ENCODE data around the gene CTNNA3. TPM values are rescaled to one million over a fixed set of nuclear protein-coding genes. Genes with fewer than 3 reads are reported as not detected.

CTNNA3 gene
- total RNA-seq, 1 experiment from 2014 or later: 0.20 TPM

- ChIA-PET POLR2A (no interaction called here), CTCF (interaction anchor here (0.9 to 2.0 kb wide), 5 partner anchors 9 to 231 kb away, joined by 3 to 9 read pairs (median 5); no protein-coding TSS in a partner anchor)
- Mint-ChIP-seq H3K4me1 (ENCODE audit: low read depth, unreplicated experiment) (no peaks in the 10 kb centered on the region), H3K36me3 (ENCODE audit: insufficient read depth, unreplicated experiment) (no peaks in the 10 kb centered on the region), H3K27me3 (ENCODE audit: insufficient read depth, unreplicated experiment) (no peaks in the 10 kb centered on the region), H3K27ac (ENCODE audit: unreplicated experiment) (no peak overlapping the region), H3K4me3 (ENCODE audit: unreplicated experiment) (no peak overlapping the region), H3K9me3 (ENCODE audit: unreplicated experiment) (peaks cover 50% of the 10 kb centered on the region)
- peak; percentile 72 to 89 for TF ChIP-seq CTCF (IDR thresholded peaks at IDR 0.05; ENCODE audit: insufficient read depth in 1 of 2, low read depth in 1 of 2, low read length in 1 of 2, severe bottlenecking in 1 of 2, unreplicated experiment in 1 of 2)
- no peak overlapping the region for H3K4me3 ChIP-seq (ENCODE audit: low read depth, low read length)
- no peaks in the 10 kb centered on the region for H3K4me1 ChIP-seq
- BruUV-seq (replicated peaks): no TSS peak
- H3K27me3 ChIP-seq (replicated peaks; ENCODE audit: control insufficient read depth, insufficient read depth, low read length): no peaks in the 10 kb centered on the region
- peak in 1 of 2 experiments; percentile 69 for DNase-seq
- intact Hi-C loops (cut with micrococcal nuclease; ENCODE audit: unreplicated experiment): loop anchor here (1.0 to 5.0 kb wide), 6 partner anchors 23 to 374 kb away; no protein-coding TSS in a partner anchor
- peaks cover 8% of the 10 kb centered on the region; the same call in 1 of the 2 replicates for H3K9me3 ChIP-seq
- H3K36me3 ChIP-seq (ENCODE audit: control insufficient read depth, insufficient read depth, low read length): no peaks in the 10 kb centered on the region
Measured at GRCh38 chr10:67306588-67307205, 389.3 kb downstream of the CTNNA3 start.

GRCh38 chr10:67302701-67303100, 393.3 kb downstream of the CTNNA3 start:
- no peaks in the 10 kb centered on the region for H3K4me1 Mint-ChIP-seq (ENCODE audit: low read depth, unreplicated experiment)
- no peak for TF ChIP-seq CTCF (IDR thresholded peaks at IDR 0.05; ENCODE audit: insufficient read depth in 1 of 2, low read depth in 1 of 2, low read length in 1 of 2, severe bottlenecking in 1 of 2, unreplicated experiment in 1 of 2)
- no peak for DNase-seq
- ChIA-PET CTCF (no interaction called here), POLR2A (no interaction called here)
- intact Hi-C loops (cut with micrococcal nuclease; ENCODE audit: unreplicated experiment): no loop called here
- H3K27me3 ChIP-seq (replicated peaks; ENCODE audit: control insufficient read depth, insufficient read depth, low read length): no peaks in the 10 kb centered on the region
- H3K4me1 ChIP-seq: no peaks in the 10 kb centered on the region
- H3K27me3 Mint-ChIP-seq (ENCODE audit: insufficient read depth, unreplicated experiment): no peaks in the 10 kb centered on the region
- H3K36me3 ChIP-seq (ENCODE audit: control insufficient read depth, insufficient read depth, low read length): no peaks in the 10 kb centered on the region
- no peaks in the 10 kb centered on the region for H3K36me3 Mint-ChIP-seq (ENCODE audit: insufficient read depth, unreplicated experiment)
- no peak overlapping the region for H3K4me3 ChIP-seq (ENCODE audit: low read depth, low read length)
- BruUV-seq (replicated peaks): no TSS peak
- no peak overlapping the region for H3K4me3 Mint-ChIP-seq (ENCODE audit: unreplicated experiment)
- no peak overlapping the region for H3K27ac Mint-ChIP-seq (ENCODE audit: unreplicated experiment)
- H3K9me3 ChIP-seq: no peaks in the 10 kb centered on the region
- H3K9me3 Mint-ChIP-seq (ENCODE audit: unreplicated experiment): peaks cover 43% of the 10 kb centered on the region

- no peak for TF ChIP-seq CTCF (IDR thresholded peaks at IDR 0.05; ENCODE audit: insufficient read depth in 1 of 2, low read depth in 1 of 2, low read length in 1 of 2, severe bottlenecking in 1 of 2, unreplicated experiment in 1 of 2)
- intact Hi-C loops (cut with micrococcal nuclease; ENCODE audit: unreplicated experiment): no loop called here
- H3K4me1 ChIP-seq: no peaks in the 10 kb centered on the region
- Mint-ChIP-seq H3K4me1 (ENCODE audit: low read depth, unreplicated experiment) (no peaks in the 10 kb centered on the region), H3K27ac (ENCODE audit: unreplicated experiment) (no peak overlapping the region), H3K27me3 (ENCODE audit: insufficient read depth, unreplicated experiment) (no peaks in the 10 kb centered on the region), H3K4me3 (ENCODE audit: unreplicated experiment) (no peak overlapping the region), H3K9me3 (ENCODE audit: unreplicated experiment) (peaks cover 32% of the 10 kb centered on the region), H3K36me3 (ENCODE audit: insufficient read depth, unreplicated experiment) (no peaks in the 10 kb centered on the region)
- DNase-seq: no peak
- CTCF ChIA-PET: no interaction called here
- H3K9me3 ChIP-seq: no peaks in the 10 kb centered on the region
- POLR2A ChIA-PET: no interaction called here
- H3K4me3 ChIP-seq (ENCODE audit: low read depth, low read length): no peak overlapping the region
- BruUV-seq (replicated peaks): no TSS peak
- no peaks in the 10 kb centered on the region for H3K36me3 ChIP-seq (ENCODE audit: control insufficient read depth, insufficient read depth, low read length)
- H3K27me3 ChIP-seq (replicated peaks; ENCODE audit: control insufficient read depth, insufficient read depth, low read length): no peaks in the 10 kb centered on the region
Measured at GRCh38 chr10:67299761-67300160, 396.2 kb downstream of the CTNNA3 start.

Measured in Caco-2 (cell line).